OCI-M1 (cell line): ENCODE data around the gene CACFD1.
A peak's percentile ranks its signal among the peaks of the same experiment; 100 is the strongest.

ENCODE experiments used
- DNase-seq: peaks from one replicate; lab custom pipeline; 2025; lab: John Stamatoyannopoulos, UW

The CACFD1 gene

GRCh38 chr9:133483611-133484010 lies 23.8 kb downstream of the CACFD1 start:
- DNase-seq: no peak

- DNase-seq: no peak
Observed at GRCh38 chr9:133484671-133485437, 25.1 kb downstream of the CACFD1 start.

GRCh38 chr9:133485531-133486260 lies 25.9 kb downstream of the CACFD1 start:
- no peak for DNase-seq

- DNase-seq: no peak
Observed at GRCh38 chr9:133487331-133487725, 27.6 kb downstream of the CACFD1 start.

- DNase-seq: no peak
Observed at GRCh38 chr9:133488686-133489252, 29.0 kb downstream of the CACFD1 start.

GRCh38 chr9:133489253-133490190 lies 29.7 kb downstream of the CACFD1 start:
- DNase-seq: no peak

GRCh38 chr9:133490201-133490681 lies 30.5 kb downstream of the CACFD1 start:
- DNase-seq: no peak

- DNase-seq: peak; percentile 8
Observed at GRCh38 chr9:133490865-133491655, 31.3 kb downstream of the CACFD1 start.

GRCh38 chr9:133491656-133491925 lies 31.8 kb downstream of the CACFD1 start:
- DNase-seq: no peak

GRCh38 chr9:133492061-133493021 lies 32.6 kb downstream of the CACFD1 start:
- no peak for DNase-seq

- no peak for DNase-seq
Observed at GRCh38 chr9:133493428-133493827, 33.6 kb downstream of the CACFD1 start.

GRCh38 chr9:133493845-133494540 lies 34.2 kb downstream of the CACFD1 start:
- DNase-seq: no peak

- no peak for DNase-seq
Observed at GRCh38 chr9:133494636-133495326, 35.0 kb downstream of the CACFD1 start.

- no peak for DNase-seq
Observed at GRCh38 chr9:133495327-133496293, 35.8 kb downstream of the CACFD1 start.

GRCh38 chr9:133496861-133497842 lies 37.4 kb downstream of the CACFD1 start:
- no peak for DNase-seq

- no peak for DNase-seq
Observed at GRCh38 chr9:133499132-133499891, 39.5 kb downstream of the CACFD1 start.
